ENCODE results near the gene OXER1.

Gene OXER1

DNA sequence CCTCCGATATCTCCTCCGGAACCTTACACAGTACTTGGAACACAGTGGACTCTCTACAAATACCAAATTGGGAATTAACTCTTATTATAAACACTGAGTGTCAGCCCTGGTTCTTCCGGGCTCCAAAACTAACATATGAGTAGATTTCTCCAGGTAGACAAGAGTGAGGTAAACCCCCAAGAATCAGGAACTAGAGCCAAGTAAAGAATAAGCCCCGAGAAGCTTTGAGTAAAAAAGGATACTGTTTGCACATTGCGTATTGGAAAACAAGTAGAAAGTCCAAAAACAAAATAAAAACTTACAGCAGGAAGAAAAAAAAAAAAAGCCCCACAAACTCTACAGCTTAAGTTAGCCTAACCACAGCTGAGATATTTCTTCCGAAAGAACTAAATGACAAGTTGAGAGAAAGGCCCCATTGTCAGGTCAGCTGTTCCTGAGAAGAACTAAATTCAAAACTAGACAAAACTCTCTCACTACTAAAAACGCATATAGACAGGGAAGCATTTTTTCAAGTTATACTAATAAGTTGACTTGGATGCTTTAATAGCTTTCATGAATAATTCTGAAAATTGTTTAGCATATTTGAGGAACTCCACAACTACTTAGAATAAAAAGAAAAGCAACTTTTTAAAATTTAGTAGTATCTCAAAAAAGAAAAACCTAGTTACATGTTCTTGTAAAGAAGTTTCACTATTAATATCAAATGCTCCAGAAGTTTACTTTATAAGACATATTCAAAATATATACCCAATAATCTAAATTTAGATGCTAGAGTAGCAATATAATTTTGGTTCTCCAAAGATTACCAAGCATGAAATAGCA is 32.7 kb upstream of the OXER1 start:
- Histone ChIP-seq H2AFZ (ENCODE audit: insufficient read depth, low read length, poor library complexity) (no peak overlapping the region), H3K36me3 (ENCODE audit: control insufficient read depth in 1 of 2, insufficient read depth in 2 of 2, low read length in 2 of 2) (peaks cover 0 to 3% of the 10 kb centered on the region in 2 experiments), H4K8ac (ENCODE audit: low read depth, low read length) (no peak overlapping the region), H3K14ac (ENCODE audit: low read length) (no peak overlapping the region), H3K4me3 (ENCODE audit: low read depth, low read length) (no peak overlapping the region), H2AK5ac (ENCODE audit: low read length) (no peak overlapping the region), H3K18ac (ENCODE audit: low read length) (no peak overlapping the region), H2BK5ac (ENCODE audit: low read depth, low read length, poor library complexity) (no peak overlapping the region), H3K4ac (ENCODE audit: low read depth, low read length) (no peak overlapping the region), H3K4me2 (ENCODE audit: low read length) (no peak overlapping the region), H4K91ac (ENCODE audit: low read depth, low read length) (no peak overlapping the region), H4K12ac (ENCODE audit: low read depth, low read length) (no peak overlapping the region), H3K27me3 (ENCODE audit: insufficient read depth, low read length) (no peaks in the 10 kb centered on the region), H3K4me1 (ENCODE audit: control insufficient read depth in 1 of 2, insufficient read depth in 2 of 2, low read length in 2 of 2) (peaks cover 8 to 11% of the 10 kb centered on the region in 2 experiments), H3K79me1 (ENCODE audit: low read length) (peaks cover 19% of the 10 kb centered on the region), H3K79me2 (ENCODE audit: control insufficient read depth, insufficient read depth, low read length, poor library complexity) (no peaks in the 10 kb centered on the region), H2BK12ac (ENCODE audit: low read length) (no peak overlapping the region), H3K9ac (ENCODE audit: low read length) (no peak overlapping the region), H3K9me3 (ENCODE audit: insufficient read depth, low read depth, low read length) (no peaks in the 10 kb centered on the region), H3K23ac (ENCODE audit: low read length) (no peak overlapping the region), H3K27ac (ENCODE audit: low read depth, low read length) (no peak overlapping the region), H2BK120ac (ENCODE audit: insufficient read depth, low read length, poor library complexity) (no peak overlapping the region)
- no peak for DNase-seq
- WGBS (ENCODE audit: extremely low coverage, insufficient coverage, insufficient read length), result no CpG with 5 or more reads among the region's 7 CpGs

DNA sequence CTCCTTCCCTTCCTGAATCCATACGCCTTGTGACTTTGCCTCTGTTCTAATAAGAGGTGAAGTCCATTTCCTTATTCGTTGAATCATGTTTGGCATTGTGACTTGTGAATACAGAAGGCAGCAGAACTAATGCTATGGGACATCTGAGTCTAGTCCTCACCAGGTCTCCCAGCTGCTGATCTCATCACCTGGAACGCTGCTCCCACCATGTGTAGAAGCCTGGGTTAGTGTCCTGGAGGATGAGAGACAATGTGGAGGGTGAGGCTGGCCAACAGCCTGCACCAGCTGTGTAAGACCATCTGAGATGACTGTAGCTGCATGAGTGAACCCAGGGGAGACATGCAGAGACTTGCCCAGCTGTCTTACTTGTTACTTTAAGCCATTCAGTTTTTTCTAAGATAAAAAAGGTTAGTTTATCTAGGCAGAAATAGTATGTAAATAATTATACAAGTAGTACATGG is 31.9 kb upstream of the OXER1 start:
- Histone ChIP-seq H3K79me2 (ENCODE audit: control insufficient read depth, insufficient read depth, low read length, poor library complexity) (no peaks in the 10 kb centered on the region), H3K14ac (ENCODE audit: low read length) (peak overlapping the region; percentile 15), H3K4me1 (ENCODE audit: control insufficient read depth in 1 of 2, insufficient read depth in 2 of 2, low read length in 2 of 2) (peaks cover 10 to 15% of the 10 kb centered on the region in 2 experiments), H3K23ac (ENCODE audit: low read length) (no peak overlapping the region), H4K91ac (ENCODE audit: low read depth, low read length) (no peak overlapping the region), H2AFZ (ENCODE audit: insufficient read depth, low read length, poor library complexity) (no peak overlapping the region), H2AK5ac (ENCODE audit: low read length) (peak overlapping the region; percentile 8), H3K18ac (ENCODE audit: low read length) (no peak overlapping the region), H3K27ac (ENCODE audit: low read depth, low read length) (no peak overlapping the region), H3K4ac (ENCODE audit: low read depth, low read length) (no peak overlapping the region), H3K4me2 (ENCODE audit: low read length) (no peak overlapping the region), H3K27me3 (ENCODE audit: insufficient read depth, low read length) (no peaks in the 10 kb centered on the region), H3K9me3 (ENCODE audit: insufficient read depth, low read depth, low read length) (no peaks in the 10 kb centered on the region), H3K79me1 (ENCODE audit: low read length) (peaks cover 19% of the 10 kb centered on the region), H3K9ac (ENCODE audit: low read length) (no peak overlapping the region), H3K4me3 (ENCODE audit: low read depth, low read length) (no peak overlapping the region), H4K8ac (ENCODE audit: low read depth, low read length) (no peak overlapping the region), H2BK120ac (ENCODE audit: insufficient read depth, low read length, poor library complexity) (no peak overlapping the region), H3K36me3 (ENCODE audit: control insufficient read depth in 1 of 2, insufficient read depth in 2 of 2, low read length in 2 of 2) (peaks cover 0 to 3% of the 10 kb centered on the region in 2 experiments), H2BK5ac (ENCODE audit: low read depth, low read length, poor library complexity) (no peak overlapping the region), H4K12ac (ENCODE audit: low read depth, low read length) (no peak overlapping the region), H2BK12ac (ENCODE audit: low read length) (peak overlapping the region; percentile 79)
- no CpG with 5 or more reads among the region's 3 CpGs for WGBS (ENCODE audit: extremely low coverage, insufficient coverage, insufficient read length)
- DNase-seq, result no peak

DNA sequence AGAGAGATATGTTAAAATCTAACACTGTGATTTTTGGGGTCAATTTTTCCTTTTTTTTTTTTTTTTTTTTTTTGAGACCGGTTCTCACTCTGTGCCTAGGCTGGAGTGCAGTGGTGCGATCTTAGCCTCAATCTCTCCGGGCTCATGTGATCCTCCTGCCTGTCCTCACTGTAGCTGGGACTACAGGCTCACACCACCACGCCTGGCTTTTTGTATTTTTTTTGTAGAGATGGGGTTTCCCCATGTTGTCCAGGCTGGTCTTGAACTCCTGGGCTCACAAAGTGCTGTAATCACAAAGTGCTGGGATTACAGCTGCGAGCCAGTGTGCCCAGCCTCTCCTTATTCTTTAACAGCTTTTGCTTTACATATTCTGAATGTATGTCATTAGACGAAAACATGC is 31.3 kb upstream of the OXER1 start:
- Histone ChIP-seq H2BK5ac (ENCODE audit: low read depth, low read length, poor library complexity) (no peak overlapping the region), H3K4me3 (ENCODE audit: low read depth, low read length) (no peak overlapping the region), H2BK12ac (ENCODE audit: low read length) (peak overlapping the region; percentile 23), H3K14ac (ENCODE audit: low read length) (no peak overlapping the region), H3K9me3 (ENCODE audit: insufficient read depth, low read depth, low read length) (no peaks in the 10 kb centered on the region), H2AK5ac (ENCODE audit: low read length) (peak overlapping the region; percentile 51), H3K9ac (ENCODE audit: low read length) (no peak overlapping the region), H3K27ac (ENCODE audit: low read depth, low read length) (no peak overlapping the region), H3K79me1 (ENCODE audit: low read length) (peaks cover 19% of the 10 kb centered on the region), H4K12ac (ENCODE audit: low read depth, low read length) (no peak overlapping the region), H4K91ac (ENCODE audit: low read depth, low read length) (peak overlapping the region; percentile 38), H3K23ac (ENCODE audit: low read length) (no peak overlapping the region), H3K18ac (ENCODE audit: low read length) (no peak overlapping the region), H3K4me1 (ENCODE audit: control insufficient read depth in 1 of 2, insufficient read depth in 2 of 2, low read length in 2 of 2) (peaks cover 8 to 15% of the 10 kb centered on the region in 2 experiments), H2AFZ (ENCODE audit: insufficient read depth, low read length, poor library complexity) (no peak overlapping the region), H3K79me2 (ENCODE audit: control insufficient read depth, insufficient read depth, low read length, poor library complexity) (no peaks in the 10 kb centered on the region), H3K27me3 (ENCODE audit: insufficient read depth, low read length) (no peaks in the 10 kb centered on the region), H3K4ac (ENCODE audit: low read depth, low read length) (no peak overlapping the region), H3K36me3 (ENCODE audit: control insufficient read depth in 1 of 2, insufficient read depth in 2 of 2, low read length in 2 of 2) (peaks cover 0 to 3% of the 10 kb centered on the region in 2 experiments), H3K4me2 (ENCODE audit: low read length) (no peak overlapping the region), H2BK120ac (ENCODE audit: insufficient read depth, low read length, poor library complexity) (peak overlapping the region; percentile 37), H4K8ac (ENCODE audit: low read depth, low read length) (no peak overlapping the region)
- DNase-seq, result no peak
- no CpG with 5 or more reads among the region's 6 CpGs for WGBS (ENCODE audit: extremely low coverage, insufficient coverage, insufficient read length)

DNA sequence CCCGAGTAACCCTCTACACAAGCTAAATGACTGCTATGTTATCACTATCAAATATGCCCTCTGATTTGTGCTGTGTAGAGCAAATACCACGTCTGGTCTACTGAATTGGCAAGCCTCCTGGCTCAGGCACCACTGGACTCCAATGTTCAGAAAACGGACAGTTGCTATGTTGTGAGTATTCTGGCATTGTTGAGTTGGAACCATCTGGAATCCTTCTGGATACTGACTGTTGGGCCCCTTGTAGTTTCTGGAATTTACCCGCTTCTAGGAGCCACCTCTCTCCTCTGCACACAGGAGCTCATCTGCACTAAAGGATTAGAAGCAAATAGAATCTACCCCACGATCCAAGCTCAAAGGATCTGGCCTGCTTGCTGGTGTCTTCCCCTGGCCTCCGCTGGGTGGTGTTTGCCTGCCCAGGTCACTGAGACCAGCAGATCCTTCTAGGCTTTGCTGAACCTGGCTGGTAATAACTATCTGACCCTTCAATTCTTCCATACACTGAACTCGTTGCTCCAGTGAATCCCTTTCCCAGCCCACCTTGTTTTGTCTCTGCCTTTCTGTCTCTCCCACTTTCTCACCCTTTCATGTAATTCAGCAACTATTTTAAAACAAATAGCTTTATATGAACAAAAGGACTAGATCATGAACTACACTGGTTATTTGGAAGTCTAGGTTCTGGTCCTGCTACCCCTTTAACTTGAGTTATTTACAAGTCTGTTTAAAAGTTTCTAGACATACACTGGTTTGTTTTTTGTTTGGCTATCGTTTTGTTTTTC is 30.5 kb upstream of the OXER1 start:
- peaks cover 6 to 15% of the 10 kb centered on the region in 2 experiments for H3K4me1 ChIP-seq (ENCODE audit: control insufficient read depth in 1 of 2, insufficient read depth in 2 of 2, low read length in 2 of 2)
- no peak overlapping the region for H4K12ac ChIP-seq (ENCODE audit: low read depth, low read length)
- no peak overlapping the region for H3K14ac ChIP-seq (ENCODE audit: low read length)
- peak overlapping the region; percentile 61 for H2BK120ac ChIP-seq (ENCODE audit: insufficient read depth, low read length, poor library complexity)
- H4K8ac ChIP-seq (ENCODE audit: low read depth, low read length), result no peak overlapping the region
- H3K9ac ChIP-seq (ENCODE audit: low read length), result no peak overlapping the region
- peak overlapping the region; percentile 99 for H3K27ac ChIP-seq (ENCODE audit: low read depth, low read length)
- H2BK5ac ChIP-seq (ENCODE audit: low read depth, low read length, poor library complexity), result peak overlapping the region; percentile 45
- H2AFZ ChIP-seq (ENCODE audit: insufficient read depth, low read length, poor library complexity), result no peak overlapping the region
- H3K4me3 ChIP-seq (ENCODE audit: low read depth, low read length), result no peak overlapping the region
- peak overlapping the region; percentile 81 for H2BK12ac ChIP-seq (ENCODE audit: low read length)
- H2AK5ac ChIP-seq (ENCODE audit: low read length), result no peak overlapping the region
- no peaks in the 10 kb centered on the region for H3K27me3 ChIP-seq (ENCODE audit: insufficient read depth, low read length)
- H3K79me2 ChIP-seq (ENCODE audit: control insufficient read depth, insufficient read depth, low read length, poor library complexity), result no peaks in the 10 kb centered on the region
- H3K23ac ChIP-seq (ENCODE audit: low read length), result no peak overlapping the region
- DNase-seq, result peak in 1 of 2 donors; percentile 56
- H3K36me3 ChIP-seq (ENCODE audit: control insufficient read depth in 1 of 2, insufficient read depth in 2 of 2, low read length in 2 of 2), result peaks cover 0 to 3% of the 10 kb centered on the region in 2 experiments
- peak overlapping the region; percentile 27 for H3K4me2 ChIP-seq (ENCODE audit: low read length)
- no peak overlapping the region for H3K4ac ChIP-seq (ENCODE audit: low read depth, low read length)
- H3K9me3 ChIP-seq (ENCODE audit: insufficient read depth, low read depth, low read length), result no peaks in the 10 kb centered on the region
- peaks cover 19% of the 10 kb centered on the region for H3K79me1 ChIP-seq (ENCODE audit: low read length)
- H4K91ac ChIP-seq (ENCODE audit: low read depth, low read length), result peak overlapping the region; percentile 66
- WGBS (ENCODE audit: extremely low coverage, insufficient coverage, insufficient read length), result no CpG with 5 or more reads among the region's 8 CpGs
- H3K18ac ChIP-seq (ENCODE audit: low read length), result peak overlapping the region; percentile 49

Measured in trophoblast cell (in vitro differentiated cells and primary cell).